Activated CD8-positive, alpha-beta memory T cell treated with anti-CD3 and anti-CD28 coated beads, Interleukin-2, amount 50 U/mL, for 48 hours (primary cell): ENCODE data around the gene PPM1F.
A peak's percentile ranks its signal among the peaks of the same experiment; 100 is the strongest.

Experiments
- DNase-seq: peaks from one replicate; pipeline ENCODE4 v3.0.0-alpha.2; 2020

The PPM1F gene

GRCh38 chr22:21975273-21975672 lies 22.6 kb upstream of the PPM1F start:
- DNase-seq = no peak

DNA sequence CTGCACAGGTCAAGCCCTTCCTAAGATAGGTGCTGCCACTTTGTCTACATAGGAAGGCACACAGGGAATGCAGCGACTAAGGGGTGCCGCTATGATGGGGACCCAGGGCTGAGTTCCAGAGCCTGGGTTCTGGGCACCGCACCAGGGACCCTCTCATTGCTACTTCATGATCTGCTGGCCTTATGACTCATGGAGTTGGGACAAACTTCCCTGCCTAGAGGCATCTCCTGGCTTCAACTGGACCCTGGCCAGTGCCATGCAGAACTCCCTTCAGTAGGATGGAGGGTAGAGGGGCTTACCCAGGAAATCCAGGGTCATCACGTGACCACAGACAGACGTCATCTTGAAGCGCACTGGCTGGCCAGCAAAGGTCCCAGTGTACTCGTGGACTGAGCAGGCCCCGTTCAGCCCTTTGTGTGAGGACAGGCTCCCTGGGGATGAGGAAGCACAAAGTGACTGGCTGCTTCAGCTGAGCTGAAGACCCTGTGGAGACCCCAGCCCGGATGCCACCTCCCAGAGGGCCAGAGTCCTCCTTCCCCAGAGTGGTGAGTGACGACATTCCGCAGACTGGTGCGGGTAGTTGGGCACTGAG lies 21.5 kb upstream of the PPM1F start:
- DNase-seq = no peak

DNA sequence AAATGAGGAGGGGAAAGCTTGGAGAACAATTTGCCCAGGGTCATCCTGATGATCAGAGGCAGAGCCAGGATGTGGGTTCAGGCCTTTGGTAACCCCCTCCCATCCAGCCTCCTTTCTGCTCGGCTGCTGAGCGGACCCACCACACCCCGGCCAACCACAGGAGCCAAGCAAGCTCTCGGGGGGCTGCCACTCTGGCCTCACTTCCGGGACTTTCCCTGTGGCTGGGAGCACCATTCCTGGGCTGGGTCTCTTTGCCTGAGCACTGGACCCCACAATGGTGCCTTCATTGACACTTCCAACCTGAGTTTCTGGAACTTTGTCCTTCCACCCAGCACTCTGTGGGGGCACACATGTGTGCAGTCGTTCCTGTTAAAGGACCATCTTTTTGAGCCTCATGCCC lies 20.2 kb upstream of the PPM1F start:
- DNase-seq = no peak

- peak; percentile 81 for DNase-seq
Observed at GRCh38 chr22:21972293-21972779, 19.7 kb upstream of the PPM1F start.

- DNase-seq = no peak
Observed at GRCh38 chr22:21971858-21972275, 19.2 kb upstream of the PPM1F start.

DNA sequence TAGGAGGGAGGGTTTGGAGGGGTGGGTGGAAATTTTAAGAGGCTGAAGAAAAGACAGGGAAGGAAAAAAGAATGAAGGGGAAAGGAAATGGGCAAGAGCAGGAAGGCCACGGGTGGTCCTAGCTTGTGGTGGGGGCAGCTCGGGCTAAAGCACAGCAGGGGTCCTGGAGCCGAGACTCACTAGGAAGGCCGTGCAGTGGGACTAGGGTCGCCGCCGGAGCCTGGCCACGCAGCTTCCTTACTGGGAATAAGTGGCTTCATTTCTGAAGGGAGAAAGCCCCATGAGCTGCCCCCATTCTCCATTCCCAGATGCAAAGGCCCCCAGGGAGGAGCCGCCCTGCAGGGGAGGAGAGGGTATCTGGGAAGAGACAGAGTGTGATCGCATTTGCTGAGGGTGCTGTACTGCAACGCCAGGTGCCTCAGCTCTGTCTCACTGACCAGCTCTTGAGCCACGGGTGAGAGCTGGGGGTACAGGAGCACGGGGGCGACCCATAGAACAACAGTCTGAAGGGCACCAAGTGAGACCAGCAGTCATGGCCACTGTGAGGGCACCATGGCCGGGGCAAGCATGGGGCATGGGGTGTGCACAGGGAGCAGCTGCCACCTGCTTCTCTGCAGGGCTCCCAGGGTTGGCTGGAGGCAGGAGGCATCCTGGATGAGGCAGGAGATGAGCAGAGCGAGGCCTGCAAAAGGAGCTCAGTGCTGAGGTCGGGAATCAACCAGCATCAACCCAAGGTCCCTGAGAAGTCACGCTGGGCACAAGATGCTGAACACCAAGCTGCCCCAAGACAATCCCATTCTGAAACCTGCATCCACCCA lies 18.4 kb upstream of the PPM1F start:
- DNase-seq = no peak

GRCh38 chr22:21970037-21970799 lies 17.6 kb upstream of the PPM1F start:
- DNase-seq = no peak

- no peak for DNase-seq
Observed at GRCh38 chr22:21968452-21969129, 15.9 kb upstream of the PPM1F start.

- DNase-seq = no peak
Observed at GRCh38 chr22:21967693-21968271, 15.1 kb upstream of the PPM1F start.

DNA sequence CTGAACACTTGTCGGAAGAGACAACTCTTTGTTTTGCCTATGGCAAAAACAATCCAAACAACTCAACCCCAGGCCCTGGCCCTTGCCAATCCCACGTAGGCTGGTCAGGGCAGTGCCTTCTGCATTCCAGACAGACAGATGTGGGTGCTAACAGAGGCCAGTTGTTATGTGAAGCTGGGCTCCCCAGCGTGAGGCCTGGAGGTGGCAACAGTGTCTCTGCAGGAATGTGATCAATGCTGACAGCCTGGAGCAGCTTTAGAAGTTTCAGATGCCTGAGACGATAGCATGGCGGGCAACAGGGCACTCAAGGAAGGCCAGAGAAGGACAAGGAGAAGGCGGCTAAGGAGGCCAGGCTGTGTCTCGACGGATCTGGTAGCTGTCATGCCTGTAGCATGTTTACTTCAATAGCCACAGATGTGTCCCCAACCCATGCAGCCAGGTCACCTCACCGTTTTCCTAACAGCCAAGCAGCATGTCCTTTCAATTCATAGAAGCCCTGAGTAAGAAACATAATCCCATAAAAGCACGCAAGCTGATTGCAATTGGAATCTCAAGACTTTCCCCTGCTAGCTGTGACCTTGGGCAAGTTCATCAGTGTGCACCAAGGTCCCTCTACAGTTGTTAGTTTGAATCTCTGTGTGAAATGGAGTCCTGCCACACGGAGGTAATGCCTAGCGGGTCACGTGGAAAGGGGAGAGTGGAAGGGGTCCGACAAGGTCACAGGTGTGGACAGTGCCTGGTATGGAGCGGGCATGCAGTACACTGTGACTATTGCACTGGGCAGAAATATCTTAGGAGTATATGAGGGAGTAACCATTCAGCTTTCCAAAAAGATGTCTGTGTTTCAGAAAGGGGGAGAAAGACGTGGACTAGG lies 14.2 kb upstream of the PPM1F start:
- DNase-seq = no peak

GRCh38 chr22:21965762-21966288 lies 13.2 kb upstream of the PPM1F start:
- no peak for DNase-seq

DNA sequence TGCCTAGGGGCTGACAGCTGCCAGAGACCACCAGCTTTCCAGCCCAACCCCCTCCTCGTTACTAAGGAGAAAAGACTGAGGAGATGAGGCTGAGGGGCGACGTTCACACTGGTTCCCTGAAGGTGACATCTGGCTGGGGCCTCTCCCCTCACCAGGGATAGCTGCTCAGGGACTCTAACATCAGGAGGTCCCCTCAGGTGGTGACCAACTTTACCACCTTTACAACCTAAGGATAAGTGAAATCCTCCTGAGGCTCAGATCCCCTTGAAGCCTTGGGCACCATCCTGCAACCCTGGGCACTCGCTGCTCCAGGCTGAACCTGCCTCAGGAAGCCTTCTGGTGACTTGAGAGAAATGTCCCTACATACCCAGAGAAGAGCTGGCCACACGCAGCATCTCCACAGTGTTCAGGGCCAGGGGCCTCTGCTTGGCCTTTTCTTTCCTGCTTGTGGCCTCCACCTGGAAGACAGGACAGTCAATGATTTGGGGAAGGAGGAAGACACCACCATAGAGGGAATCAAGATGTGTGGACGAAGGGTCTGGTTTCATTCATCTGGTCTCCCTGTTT lies 12.4 kb upstream of the PPM1F start:
- no peak for DNase-seq

- no peak for DNase-seq
Observed at GRCh38 chr22:21964234-21964633, 11.6 kb upstream of the PPM1F start.

GRCh38 chr22:21963790-21964211 lies 11.2 kb upstream of the PPM1F start:
- no peak for DNase-seq

DNA sequence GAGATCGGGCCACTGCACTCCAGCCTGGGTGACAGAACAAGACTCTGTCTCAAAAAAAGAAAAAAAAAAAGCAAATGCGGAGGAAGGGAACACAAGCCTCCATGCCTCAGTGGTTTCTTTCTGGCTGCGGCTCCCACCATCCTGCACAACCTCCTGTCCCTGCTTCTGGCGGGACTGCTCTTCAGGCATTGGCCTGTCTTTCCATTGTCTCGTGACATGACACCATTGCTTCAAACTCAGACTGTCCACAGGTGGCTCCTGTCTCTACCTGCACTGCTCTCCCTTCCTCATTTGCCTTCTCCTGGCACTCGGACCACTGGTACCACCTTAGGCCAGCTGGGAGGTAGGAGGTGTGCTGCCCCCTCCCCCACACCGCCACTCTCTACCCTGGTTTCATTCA lies 10.6 kb upstream of the PPM1F start:
- no peak for DNase-seq

- DNase-seq = no peak
Observed at GRCh38 chr22:21962655-21962949, 10.0 kb upstream of the PPM1F start.

GRCh38 chr22:21961886-21962654 lies 9.4 kb upstream of the PPM1F start:
- no peak for DNase-seq

GRCh38 chr22:21961127-21961867 lies 8.6 kb upstream of the PPM1F start:
- DNase-seq = no peak
